Stimulated activated CD4-positive, alpha-beta T cell treated with anti-CD3 and anti-CD28 coated beads, Interleukin-12 subunit alpha, Interleukin-12 subunit beta, amount 100 ng/mL, for 24 hours (primary cell): ENCODE data around the gene DUOX1.
"Not testable (repeated sequence)": the region's sequence is repeated elsewhere in the genome, so short reads cannot be mapped to it uniquely, and the experiment has no call there.

Source experiments
- DNase-seq, 2 experiments: peaks; one replicate each; pipeline ENCODE4 v3.0.0-alpha.2; 2020; ENCODE audit warnings: low read depth in 2 of 2

Gene DUOX1

GRCh38 chr15:45121706-45122417 is 7.9 kb upstream of the DUOX1 start:
- DNase-seq, result no peak

- DNase-seq, result no peak
Measured at GRCh38 chr15:45122719-45123118, 7.1 kb upstream of the DUOX1 start.

- DNase-seq, result no peak
Measured at GRCh38 chr15:45123397-45123796, 6.4 kb upstream of the DUOX1 start.

- no peak for DNase-seq
Measured at GRCh38 chr15:45126535-45127158, 3.1 kb upstream of the DUOX1 start.

- DNase-seq, result no peak
Measured at GRCh38 chr15:45128971-45129639, 689 bp upstream of the DUOX1 start.

GRCh38 chr15:45130291-45131000 is 652 bp downstream of the DUOX1 start:
- no peak for DNase-seq

- no peak for DNase-seq
Measured at GRCh38 chr15:45131510-45131909, 1.7 kb downstream of the DUOX1 start.

- no peak for DNase-seq
Measured at GRCh38 chr15:45132844-45133560, 3.2 kb downstream of the DUOX1 start.

- DNase-seq, result no peak
Measured at GRCh38 chr15:45133561-45133920, 3.7 kb downstream of the DUOX1 start.

GRCh38 chr15:45134046-45134445 is 4.3 kb downstream of the DUOX1 start:
- DNase-seq, result no peak

GRCh38 chr15:45134682-45135604 is 5.1 kb downstream of the DUOX1 start:
- DNase-seq, result no peak

- not testable (repeated sequence) for DNase-seq
Measured at GRCh38 chr15:45135705-45136377, 6.0 kb downstream of the DUOX1 start.

- no peak for DNase-seq
Measured at GRCh38 chr15:45136378-45136764, 6.6 kb downstream of the DUOX1 start.

- no peak for DNase-seq
Measured at GRCh38 chr15:45137703-45138102, 7.9 kb downstream of the DUOX1 start.

GRCh38 chr15:45138814-45139765 is 9.3 kb downstream of the DUOX1 start:
- no peak for DNase-seq

- DNase-seq, result no peak
Measured at GRCh38 chr15:45139770-45140169, 10.0 kb downstream of the DUOX1 start.

- DNase-seq, result no peak
Measured at GRCh38 chr15:45140557-45141250, 10.9 kb downstream of the DUOX1 start.

GRCh38 chr15:45141386-45141785 is 11.6 kb downstream of the DUOX1 start:
- no peak for DNase-seq
